Lung (tissue), 12 donors: ENCODE measurements around the gene TTC13. TPM values are rescaled to one million over a fixed set of nuclear protein-coding genes. Genes with fewer than 3 reads are reported as not detected.

Source experiments
- ATAC-seq: fragments of 200-7000 bp; cut with Tn5 transposase; one replicate; pipeline ENCODE4 v1.9.1; 2020; ENCODE audit warnings: moderate number of reproducible peaks; ENCODE audit not compliant: insufficient read depth, low FRiP score
- DNase-seq, 3 donors: peaks; one replicate each; pipeline ENCODE4 v3.0.0-alpha.2; 2013 to 2017
- H3K27ac ChIP-seq, 2 donors: one replicate each; pipeline ENCODE4 v1.5.1; 2013; ENCODE audit warnings: mild to moderate bottlenecking in 2 of 2, moderate library complexity in 2 of 2, control low read depth in 1 of 2, inconsistent platforms in 1 of 2, low read depth in 1 of 2, low read length in 1 of 2
- H3K27me3 ChIP-seq, 3 donors: one replicate each; pipeline ENCODE4 v1.5.1; 2013; ENCODE audit warnings: low read length in 2 of 3; ENCODE audit not compliant: control insufficient read depth in 3 of 3, insufficient read depth in 3 of 3
- H3K36me3 ChIP-seq, 4 donors: one replicate each; pipeline ENCODE4 v1.5.1; 2013; ENCODE audit warnings: low read length in 4 of 4, mild to moderate bottlenecking in 1 of 4, moderate library complexity in 1 of 4; ENCODE audit not compliant: control insufficient read depth in 4 of 4, insufficient read depth in 4 of 4
- H3K4me1 ChIP-seq, 5 donors: one replicate each; pipeline ENCODE4 v1.5.1; 2013; ENCODE audit warnings: low read length in 5 of 5, mild to moderate bottlenecking in 2 of 5, moderate library complexity in 1 of 5; ENCODE audit not compliant: control insufficient read depth in 5 of 5, insufficient read depth in 5 of 5
- H3K4me3 ChIP-seq: one replicate; pipeline ENCODE4 v1.5.1; 2013; ENCODE audit warnings: mild to moderate bottlenecking, control low read depth, moderate library complexity
- H3K9ac ChIP-seq, 2 donors: one replicate each; pipeline ENCODE4 v1.5.1; 2013; ENCODE audit warnings: low read length in 2 of 2, control low read depth in 1 of 2; ENCODE audit not compliant: insufficient read depth in 1 of 2
- H3K9me3 ChIP-seq, 4 donors: one replicate each; pipeline ENCODE4 v1.5.1; 2013; ENCODE audit warnings: low read length in 3 of 4, mild to moderate bottlenecking in 1 of 4, moderate library complexity in 1 of 4; ENCODE audit not compliant: control insufficient read depth in 4 of 4, insufficient read depth in 3 of 4
- WGBS, 2 donors: extraction: QIAGEN DNeasy Blood & Tissue Kit; methylation state at CpG; one replicate each; pipeline ENCODE4 v1.1.7; 2013; 5-methylcytosine and 5-hydroxymethylcytosine counted together
- polyA plus RNA-seq, 2 donors: library from polyadenylated mRNA; stranded (reverse); fragments of 200-250 nt; gene quantifications; one replicate each; pipeline ENCODE4 v1.2.1, GENCODE V29; 2013
- total RNA-seq, 2 donors: library from RNA; depleted of rRNA in 1 of 2; stranded (reverse); fragments of >200 nt in 1 of 2; gene quantifications; one replicate each; pipeline ENCODE4 v1.2.1, GENCODE V29; 2014 to 2021
- TF ChIP-seq, protein P1 (sequence below): IDR thresholded peaks from 2 replicates; pipeline ENCODE4 v1.5.1; 2012; ENCODE audit warnings: mild to moderate bottlenecking; ENCODE audit errors: control extremely low read depth, extremely low read depth
- donor health status: control.
- donor health status: control.
- donor health status: Bipolar disorder and iron deficiency.
- donor health status: healthy.
- donor health status: DM: yes; HTN: yes; CAD: no.

Gene TTC13
- total and polyA plus RNA-seq, 4 donors, result 7.9 to 24.5 (median 17.4) TPM

DNA sequence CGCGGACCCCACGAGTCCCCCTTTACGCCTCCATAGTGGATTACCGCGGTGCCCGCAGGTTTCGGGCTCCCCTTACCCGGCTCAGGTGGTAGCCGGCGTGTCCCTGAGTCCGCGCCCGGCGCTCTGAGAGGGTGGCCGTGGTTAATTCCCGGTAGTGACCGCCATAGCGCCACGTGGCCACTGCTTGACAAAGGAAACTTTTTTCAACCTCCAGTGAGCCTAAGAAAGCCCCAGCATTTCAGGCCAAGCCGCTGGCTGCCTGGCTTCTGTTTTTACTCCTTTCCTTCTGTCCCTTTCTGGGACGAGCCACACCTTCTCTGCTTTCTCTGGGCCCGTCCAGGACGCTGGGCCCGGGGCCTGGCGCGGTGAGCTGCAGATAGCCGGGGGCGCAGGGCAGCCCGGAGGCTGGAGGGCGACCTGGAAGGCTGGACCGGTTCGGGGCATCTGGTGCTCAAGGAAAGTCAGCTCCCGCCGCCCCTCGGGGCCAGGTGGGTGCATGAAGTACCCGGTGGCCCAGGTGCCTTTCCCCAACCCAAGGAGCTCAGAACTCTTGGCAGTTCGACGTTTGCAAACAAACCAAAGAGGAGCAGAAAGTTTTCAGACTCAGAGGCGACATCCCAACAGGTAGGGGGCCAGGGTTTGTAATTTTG lies 109.8 kb downstream of the TTC13 start:
- H3K27me3 ChIP-seq, result no peaks in the 10 kb centered on the region
- H3K4me3 ChIP-seq, result peak overlapping the region; percentile 15
- H3K36me3 ChIP-seq, result no peaks in the 10 kb centered on the region
- WGBS, 2 donors, result 6 to 8% methylated on average over 40 of the region's 40 CpGs
- peaks cover 0 to 2% (median 0%) of the 10 kb centered on the region in 4 donors for H3K9me3 ChIP-seq
- peaks cover 3 to 51% (median 19%) of the 10 kb centered on the region in 5 donors for H3K4me1 ChIP-seq
- DNase-seq (peak in 2 of 3 donors; percentile 64 to 65), ATAC-seq (peak; percentile 21)
- peak overlapping the region; percentile 82 to 84 for H3K27ac ChIP-seq
- TF ChIP-seq, protein P1, sequence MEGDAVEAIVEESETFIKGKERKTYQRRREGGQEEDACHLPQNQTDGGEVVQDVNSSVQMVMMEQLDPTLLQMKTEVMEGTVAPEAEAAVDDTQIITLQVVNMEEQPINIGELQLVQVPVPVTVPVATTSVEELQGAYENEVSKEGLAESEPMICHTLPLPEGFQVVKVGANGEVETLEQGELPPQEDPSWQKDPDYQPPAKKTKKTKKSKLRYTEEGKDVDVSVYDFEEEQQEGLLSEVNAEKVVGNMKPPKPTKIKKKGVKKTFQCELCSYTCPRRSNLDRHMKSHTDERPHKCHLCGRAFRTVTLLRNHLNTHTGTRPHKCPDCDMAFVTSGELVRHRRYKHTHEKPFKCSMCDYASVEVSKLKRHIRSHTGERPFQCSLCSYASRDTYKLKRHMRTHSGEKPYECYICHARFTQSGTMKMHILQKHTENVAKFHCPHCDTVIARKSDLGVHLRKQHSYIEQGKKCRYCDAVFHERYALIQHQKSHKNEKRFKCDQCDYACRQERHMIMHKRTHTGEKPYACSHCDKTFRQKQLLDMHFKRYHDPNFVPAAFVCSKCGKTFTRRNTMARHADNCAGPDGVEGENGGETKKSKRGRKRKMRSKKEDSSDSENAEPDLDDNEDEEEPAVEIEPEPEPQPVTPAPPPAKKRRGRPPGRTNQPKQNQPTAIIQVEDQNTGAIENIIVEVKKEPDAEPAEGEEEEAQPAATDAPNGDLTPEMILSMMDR, result no peak
- H3K9ac ChIP-seq, result peak overlapping the region; percentile 34 to 41

DNA sequence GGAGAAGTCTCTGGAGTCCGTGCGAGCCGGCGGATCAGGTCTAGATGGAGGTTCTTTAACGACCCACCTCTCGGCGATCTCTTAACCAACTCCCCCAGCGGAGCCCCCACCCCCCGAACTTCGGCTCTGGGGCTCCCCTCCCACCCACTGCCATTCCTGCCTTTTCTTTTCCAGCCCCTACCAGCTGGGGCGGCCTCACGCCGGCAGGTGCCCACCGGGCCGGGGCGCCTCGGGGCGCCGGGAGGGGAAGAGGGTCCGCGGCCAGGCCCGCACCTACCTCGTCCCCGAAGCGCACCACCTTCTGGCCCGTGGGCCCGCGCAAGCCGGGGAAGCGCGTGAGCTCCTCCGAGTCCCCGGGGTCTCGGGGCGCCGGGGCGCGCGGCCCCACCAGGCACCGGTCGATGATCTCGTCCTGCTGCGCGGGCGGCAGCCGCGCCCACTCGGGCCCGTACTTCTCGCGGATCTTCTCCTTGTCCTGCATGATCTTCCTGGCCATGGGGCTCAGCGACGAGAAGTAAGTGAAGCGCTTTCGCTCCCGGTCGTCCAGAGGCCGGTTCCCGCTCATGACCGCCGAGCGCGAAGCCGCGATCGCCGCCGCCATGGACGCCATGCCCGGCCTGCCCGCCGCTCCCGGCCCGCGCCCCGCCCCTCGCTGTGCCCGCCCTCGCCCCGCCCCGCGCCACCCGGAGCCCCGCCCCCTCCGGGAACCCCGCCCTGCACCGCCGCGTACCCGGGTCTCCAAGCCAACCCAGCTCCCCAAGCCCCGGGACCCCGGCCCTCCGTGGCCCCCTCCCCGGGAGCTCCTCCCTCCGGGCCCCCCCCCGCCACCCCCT lies 110.5 kb downstream of the TTC13 start, which contains the start of gene C1orf198:
Gene C1orf198 (minus strand): TSS at position 619 of the 833 bp plus-strand sequence. CDS start 9 bp downstream, at position 610.
- no peaks in the 10 kb centered on the region for H3K36me3 ChIP-seq
- H3K4me1 ChIP-seq, result peaks cover 3 to 58% (median 22%) of the 10 kb centered on the region in 5 donors
- H3K27ac ChIP-seq, result peak within 1 kb of the TSS; percentile 92 to 94
- H3K27me3 ChIP-seq, result no peaks in the 10 kb centered on the region
- WGBS, 2 donors, result 0 to 1% methylated on average over 66 to 96 of the region's 96 CpGs
- peak; percentile 70 to 91 (median 74) for DNase-seq
- ATAC-seq, result peak; percentile 91
- H3K9me3 ChIP-seq, result peaks cover 0 to 2% (median 0%) of the 10 kb centered on the region in 4 donors
- peak within 1 kb of the TSS; percentile 94 for H3K4me3 ChIP-seq
- TF ChIP-seq, protein P1, result no peak
- H3K9ac ChIP-seq, result peak within 1 kb of the TSS; percentile 57 to 78

DNA sequence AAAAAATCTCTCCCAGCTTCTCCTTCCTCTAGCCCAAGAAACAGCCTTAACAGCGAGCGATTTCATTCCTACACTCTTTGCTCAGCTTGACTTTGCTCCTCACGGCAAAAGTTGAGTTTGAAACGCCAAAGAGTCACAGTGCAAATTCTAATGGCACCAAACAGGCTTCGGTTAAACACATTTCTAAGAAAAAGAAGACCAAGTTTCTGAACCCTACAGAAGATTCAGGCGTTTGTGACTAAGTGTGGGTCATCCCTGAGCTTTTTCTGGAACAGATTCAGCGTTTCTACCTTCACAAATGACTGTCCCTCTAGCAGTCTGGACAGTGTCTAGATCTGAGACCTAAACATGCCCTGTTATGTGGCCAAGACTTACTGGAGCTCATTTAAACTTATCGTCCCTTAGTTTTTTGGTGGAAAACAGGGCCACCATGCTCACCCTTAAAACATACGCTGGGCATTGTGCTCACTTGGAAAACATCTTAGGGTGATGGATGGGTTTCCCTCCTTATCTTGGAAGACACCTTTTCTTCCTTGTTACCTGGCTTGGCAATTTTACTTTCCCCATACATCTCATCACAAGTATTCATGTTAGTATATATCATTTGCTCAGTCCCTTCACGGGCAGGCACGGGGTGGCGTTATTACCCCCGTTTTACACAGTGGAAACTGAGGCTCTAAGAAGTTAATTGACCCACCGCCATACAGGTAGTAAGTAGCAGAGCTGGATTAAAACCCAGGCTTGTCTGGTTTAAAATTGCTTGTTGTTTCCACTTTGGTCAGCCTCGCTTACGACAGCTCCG lies 111.4 kb downstream of the TTC13 start:
- H3K27me3 ChIP-seq, result no peaks in the 10 kb centered on the region
- peaks cover 3 to 64% (median 30%) of the 10 kb centered on the region in 5 donors for H3K4me1 ChIP-seq
- 25 to 38% methylated on average over 17 of the region's 17 CpGs for WGBS, 2 donors
- H3K9me3 ChIP-seq, result peaks cover 0 to 2% (median 0%) of the 10 kb centered on the region in 4 donors
- no peaks in the 10 kb centered on the region for H3K36me3 ChIP-seq
- ATAC-seq (no peak), DNase-seq (peak in 2 of 3 donors; percentile 49 to 51)
- H3K27ac ChIP-seq, result peak overlapping the region; percentile 92 to 94
- H3K4me3 ChIP-seq, result peak overlapping the region; percentile 94
- peak overlapping the region; percentile 57 to 78 for H3K9ac ChIP-seq
- TF ChIP-seq, protein P1, result no peak
